GM18861 (cell line): ENCODE measurements around the gene INPPL1.

Source experiments
- ATAC-seq: cut with Tn5 transposase; IDR thresholded peaks from one replicate; pipeline ENCODE4 v1.9.1; 2021; ENCODE audit not compliant: unreplicated experiment

INPPL1 gene

GRCh38 chr11:72232260-72233055 is 7.9 kb downstream of the INPPL1 start:
- ATAC-seq = no peak

- ATAC-seq = no peak
Observed at GRCh38 chr11:72233056-72233772, 8.6 kb downstream of the INPPL1 start.

DNA sequence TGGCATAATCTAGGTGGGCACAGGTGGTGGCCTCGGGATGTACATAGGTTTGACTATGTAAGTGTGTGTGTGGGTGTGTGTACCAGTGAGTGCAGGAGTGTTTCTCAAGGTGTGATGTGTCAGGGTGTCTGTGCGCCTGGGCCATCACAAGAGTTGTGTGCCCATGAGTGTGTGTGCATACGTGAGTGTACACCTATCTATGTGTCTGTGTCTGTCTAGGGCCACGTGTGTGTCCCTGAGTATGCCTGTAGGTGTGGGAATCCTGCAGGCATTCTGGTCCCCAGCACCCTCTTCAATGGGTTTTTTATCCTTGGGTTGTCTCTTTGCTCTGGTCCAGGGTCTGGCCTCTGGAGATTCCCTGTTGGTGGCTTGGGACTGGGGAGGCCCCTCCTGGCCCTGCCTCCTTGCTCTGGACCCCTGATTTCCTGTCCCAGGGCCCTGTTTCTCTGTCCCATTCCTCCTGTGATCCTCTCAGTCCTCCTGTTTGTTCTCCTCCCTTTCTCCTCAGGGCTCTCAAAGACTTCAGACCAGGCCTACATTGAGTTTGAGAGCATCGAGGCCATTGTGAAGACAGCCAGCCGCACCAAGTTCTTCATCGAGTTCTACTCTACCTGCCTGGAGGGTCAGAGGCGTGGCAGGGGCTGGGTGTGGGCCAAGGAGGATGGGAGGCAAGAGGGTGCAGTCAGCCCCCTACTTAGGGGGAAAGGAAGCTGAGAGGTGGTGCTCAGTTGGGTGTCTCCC is 9.4 kb downstream of the INPPL1 start:
- ATAC-seq = no peak

DNA sequence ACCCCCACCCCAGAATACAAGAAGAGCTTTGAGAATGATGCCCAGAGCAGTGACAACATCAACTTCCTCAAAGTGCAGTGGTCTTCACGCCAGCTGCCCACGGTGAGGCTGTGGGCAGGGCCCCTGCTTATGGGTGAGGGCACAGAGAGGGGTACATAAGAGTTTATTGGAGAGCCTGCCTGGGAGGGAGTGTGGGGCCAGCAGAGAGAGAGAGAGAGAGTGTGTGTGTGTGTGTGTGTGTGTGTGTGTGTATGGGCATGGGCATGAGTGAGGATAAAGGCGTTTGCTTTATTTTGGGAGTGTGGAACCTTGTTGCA is 9.9 kb downstream of the INPPL1 start:
- ATAC-seq = no peak

- ATAC-seq = no peak
Observed at GRCh38 chr11:72234920-72235319, 10.4 kb downstream of the INPPL1 start.

DNA sequence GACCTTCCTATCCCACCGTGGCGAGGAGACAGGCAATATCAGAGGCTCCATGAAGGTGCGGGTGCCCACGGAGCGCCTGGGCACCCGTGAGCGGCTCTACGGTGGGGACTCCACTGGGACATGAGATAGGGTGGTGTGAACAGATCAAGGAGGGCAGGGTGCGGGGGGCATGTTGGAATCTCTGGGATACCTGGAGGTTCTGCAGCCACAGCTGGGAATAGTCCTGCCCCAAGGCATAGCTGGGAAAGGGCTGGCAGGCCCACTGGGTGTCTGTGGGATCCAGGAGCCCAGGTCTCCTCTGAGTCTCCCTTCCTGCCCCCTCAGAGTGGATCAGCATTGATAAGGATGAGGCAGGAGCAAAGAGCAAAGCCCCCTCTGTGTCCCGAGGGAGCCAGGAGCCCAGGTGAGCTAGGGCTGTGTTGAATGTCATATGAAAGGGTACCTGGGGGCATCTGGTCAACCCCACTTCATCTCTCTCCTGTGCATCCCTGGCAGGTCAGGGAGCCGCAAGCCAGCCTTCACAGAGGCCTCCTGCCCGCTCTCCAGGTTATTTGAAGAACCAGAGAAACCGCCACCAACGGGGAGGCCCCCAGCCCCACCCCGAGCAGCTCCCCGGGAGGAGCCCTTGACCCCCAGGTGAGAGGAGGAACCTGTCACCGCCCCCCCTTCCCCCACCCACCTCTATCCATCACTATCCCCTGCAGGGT is 10.9 kb downstream of the INPPL1 start:
- ATAC-seq = no peak

DNA sequence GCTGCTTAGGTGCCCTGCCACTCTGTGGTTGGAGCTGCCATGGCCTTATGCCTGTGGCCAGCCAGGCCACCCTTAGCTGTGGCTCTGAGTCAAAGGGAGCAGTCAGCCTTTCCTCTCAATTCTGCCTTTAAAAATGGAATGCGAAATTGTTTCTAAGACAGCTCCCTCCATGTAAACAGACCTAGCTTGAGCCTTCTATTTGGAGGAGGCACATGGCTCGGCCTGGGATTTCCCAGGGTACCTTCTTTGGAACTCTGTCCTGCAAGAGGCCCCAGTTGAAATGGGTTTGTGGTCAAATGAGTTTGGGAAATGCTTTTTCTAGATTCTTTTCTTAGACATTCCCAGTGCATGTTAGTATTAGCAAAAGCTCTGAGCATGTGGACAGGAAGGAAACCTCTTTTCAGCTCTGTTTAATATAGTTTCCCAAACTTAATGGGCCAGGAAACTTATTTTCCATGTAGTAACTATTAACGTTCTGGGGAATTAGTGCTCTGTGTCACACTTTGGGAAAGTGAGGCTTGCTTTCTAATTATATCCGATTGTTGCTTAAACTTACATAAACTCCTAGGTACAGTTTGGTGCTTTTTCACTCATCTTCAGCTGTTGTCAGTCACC is 11.6 kb downstream of the INPPL1 start:
- ATAC-seq = no peak

DNA sequence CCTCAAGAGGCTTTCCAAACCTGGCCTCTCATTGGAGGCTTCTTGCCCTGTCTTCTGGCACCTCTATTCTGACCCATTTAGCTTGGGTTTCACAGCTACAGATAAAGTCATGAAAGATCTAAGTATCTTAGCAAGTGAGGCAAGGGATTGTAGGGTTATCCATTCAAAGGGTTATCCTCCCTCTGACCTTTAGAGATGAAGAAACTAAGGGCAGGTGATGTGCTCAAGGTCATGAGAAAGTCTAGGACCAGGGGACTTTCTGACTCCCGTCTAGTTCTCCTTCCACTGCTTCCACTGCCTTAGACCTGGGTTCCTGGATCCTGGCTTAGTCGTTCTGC is 12.2 kb downstream of the INPPL1 start:
- ATAC-seq = no peak

- ATAC-seq = no peak
Observed at GRCh38 chr11:72237112-72237931, 12.8 kb downstream of the INPPL1 start.

- ATAC-seq = no peak
Observed at GRCh38 chr11:72238040-72238450, 13.5 kb downstream of the INPPL1 start.

GRCh38 chr11:72238492-72239312 is 14.1 kb downstream of the INPPL1 start:
- no peak for ATAC-seq

- ATAC-seq = no peak
Observed at GRCh38 chr11:72239313-72239848, 14.8 kb downstream of the INPPL1 start.

DNA sequence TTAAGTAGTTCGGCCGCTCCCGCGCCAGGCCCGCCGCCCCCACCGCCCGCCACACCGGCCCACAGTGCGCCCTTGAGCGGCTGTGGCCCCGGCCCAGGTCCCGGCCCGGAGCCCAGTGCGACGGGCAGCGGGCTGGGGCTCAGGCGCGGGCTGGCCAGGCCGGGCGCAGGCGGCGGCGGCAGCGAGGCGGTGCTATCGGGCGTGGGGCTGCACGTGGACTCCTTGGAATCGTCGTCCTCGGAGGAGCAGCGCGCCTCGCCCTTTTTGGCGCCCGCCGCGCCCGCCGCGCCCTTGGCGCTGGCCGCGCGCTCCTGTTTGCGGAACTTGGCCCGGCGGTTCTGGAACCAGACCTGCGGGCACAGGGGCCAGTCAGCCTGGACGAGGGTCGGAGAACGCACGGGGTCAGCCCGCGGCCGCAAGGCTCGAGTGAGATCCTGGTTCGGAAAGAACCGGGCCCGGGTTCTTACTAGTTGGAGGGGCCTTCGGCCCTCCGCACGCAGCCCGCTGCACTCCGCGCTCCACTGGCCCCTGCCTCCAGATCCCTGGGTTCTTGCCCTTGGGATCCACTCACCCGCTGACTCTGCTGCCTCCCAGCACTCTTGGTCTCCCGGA is 15.4 kb downstream of the INPPL1 start:
- no peak for ATAC-seq

GRCh38 chr11:72240461-72241290 is 16.1 kb downstream of the INPPL1 start:
- ATAC-seq = no peak

DNA sequence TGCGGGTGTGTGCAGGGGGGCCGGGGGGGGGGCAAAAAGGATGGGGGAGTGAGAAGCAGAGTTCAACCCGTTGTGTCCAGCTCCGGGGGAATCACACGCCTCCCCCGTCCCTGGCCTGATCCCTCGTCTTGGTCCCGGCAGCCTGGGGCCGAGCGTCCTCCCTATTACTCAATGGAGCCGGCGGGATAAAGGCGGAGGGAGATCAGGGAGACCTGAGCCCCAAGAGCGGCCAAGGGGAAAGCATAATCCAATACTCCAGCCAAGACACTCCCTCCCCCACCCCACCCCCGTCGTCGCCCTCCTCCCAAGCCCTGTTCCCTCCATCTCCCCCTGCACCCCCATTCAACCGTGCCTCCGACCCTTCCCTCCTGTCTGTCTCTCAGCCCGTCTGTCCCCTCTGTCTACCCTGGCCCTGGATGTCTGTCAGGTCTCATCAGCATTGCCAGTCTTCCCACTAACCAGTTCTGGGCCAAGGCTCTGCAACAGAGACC is 16.8 kb downstream of the INPPL1 start:
- no peak for ATAC-seq

DNA sequence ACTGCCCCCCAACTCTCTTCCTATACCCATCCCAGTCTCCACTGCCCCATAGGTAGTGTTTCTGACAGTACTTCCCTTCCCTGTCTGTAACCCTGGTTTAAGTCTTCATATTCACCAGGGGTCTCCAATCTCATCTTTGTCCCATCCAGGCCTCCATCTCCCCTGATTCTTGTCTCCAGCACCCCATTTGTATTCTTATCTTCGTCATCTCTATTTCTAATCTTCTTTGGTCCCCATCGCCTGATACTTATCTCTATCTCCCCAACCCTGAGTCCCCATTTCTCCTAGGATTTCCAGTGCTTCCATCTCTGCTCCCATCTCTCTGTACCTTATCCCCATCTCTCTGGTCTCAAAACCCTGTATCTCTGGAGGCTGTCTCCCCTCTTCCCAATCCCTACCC is 17.6 kb downstream of the INPPL1 start:
- no peak for ATAC-seq

DNA sequence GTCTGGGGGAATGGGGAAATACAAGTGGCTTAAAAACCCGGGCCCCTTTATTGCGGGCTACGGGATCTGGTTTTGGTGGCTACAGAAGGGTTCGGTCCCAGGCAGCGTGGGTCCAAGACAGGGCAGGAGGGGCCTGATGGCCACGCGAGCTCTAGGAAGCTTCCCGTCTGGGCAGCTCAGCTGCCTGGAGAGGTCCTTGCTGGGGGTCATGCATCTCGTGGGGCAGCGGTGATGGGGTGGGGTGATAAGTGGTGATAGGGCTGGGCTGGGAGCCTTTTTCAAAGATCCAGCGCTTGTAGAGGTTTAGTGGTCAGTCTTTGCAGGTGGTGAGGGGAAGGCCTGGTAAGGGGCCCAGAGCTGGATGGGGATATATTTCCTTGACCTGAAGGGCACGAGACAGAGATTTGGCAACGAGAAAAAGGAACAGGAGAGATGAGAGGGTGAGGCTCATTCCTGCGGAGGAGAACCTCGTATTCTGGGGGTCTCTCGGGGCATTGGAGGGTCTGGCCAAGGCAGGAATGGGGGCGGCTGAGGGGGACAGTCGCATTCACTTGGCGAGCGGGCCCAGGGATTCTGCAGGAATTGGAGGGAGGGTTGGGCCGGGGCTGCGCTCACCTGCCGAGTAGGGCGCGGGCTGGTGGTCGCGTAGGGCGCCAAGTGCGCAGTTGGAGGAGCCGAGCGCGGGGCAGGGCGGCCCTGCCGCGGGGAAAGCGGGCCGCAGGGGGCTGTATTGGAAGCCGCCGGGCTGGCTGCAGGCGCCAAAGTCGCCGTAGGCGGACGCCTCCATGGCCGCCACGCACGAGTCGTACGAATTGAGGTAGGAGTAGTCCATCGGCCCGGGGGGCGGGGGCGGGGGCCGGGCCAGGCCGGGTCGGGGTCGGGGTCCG is 18.8 kb downstream of the INPPL1 start:
- no peak for ATAC-seq
